A549 treated with Hydrocortisone at 1 μM for 4 hours (cell line): ENCODE measurements around the gene ALAS2. TPM values are rescaled to one million over a fixed set of nuclear protein-coding genes. Genes with fewer than 3 reads are reported as not detected.

Source experiments
- total RNA-seq: library from RNA; stranded (reverse); fragments of 200-300 nt; extraction: Qiagen RNA extraction; gene quantifications from 5 replicates; pipeline ENCODE4 v1.2.3, GENCODE V29; 2022

The ALAS2 gene, protein sequence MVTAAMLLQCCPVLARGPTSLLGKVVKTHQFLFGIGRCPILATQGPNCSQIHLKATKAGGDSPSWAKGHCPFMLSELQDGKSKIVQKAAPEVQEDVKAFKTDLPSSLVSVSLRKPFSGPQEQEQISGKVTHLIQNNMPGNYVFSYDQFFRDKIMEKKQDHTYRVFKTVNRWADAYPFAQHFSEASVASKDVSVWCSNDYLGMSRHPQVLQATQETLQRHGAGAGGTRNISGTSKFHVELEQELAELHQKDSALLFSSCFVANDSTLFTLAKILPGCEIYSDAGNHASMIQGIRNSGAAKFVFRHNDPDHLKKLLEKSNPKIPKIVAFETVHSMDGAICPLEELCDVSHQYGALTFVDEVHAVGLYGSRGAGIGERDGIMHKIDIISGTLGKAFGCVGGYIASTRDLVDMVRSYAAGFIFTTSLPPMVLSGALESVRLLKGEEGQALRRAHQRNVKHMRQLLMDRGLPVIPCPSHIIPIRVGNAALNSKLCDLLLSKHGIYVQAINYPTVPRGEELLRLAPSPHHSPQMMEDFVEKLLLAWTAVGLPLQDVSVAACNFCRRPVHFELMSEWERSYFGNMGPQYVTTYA
- total RNA-seq, result not detected in 5 replicates

DNA sequence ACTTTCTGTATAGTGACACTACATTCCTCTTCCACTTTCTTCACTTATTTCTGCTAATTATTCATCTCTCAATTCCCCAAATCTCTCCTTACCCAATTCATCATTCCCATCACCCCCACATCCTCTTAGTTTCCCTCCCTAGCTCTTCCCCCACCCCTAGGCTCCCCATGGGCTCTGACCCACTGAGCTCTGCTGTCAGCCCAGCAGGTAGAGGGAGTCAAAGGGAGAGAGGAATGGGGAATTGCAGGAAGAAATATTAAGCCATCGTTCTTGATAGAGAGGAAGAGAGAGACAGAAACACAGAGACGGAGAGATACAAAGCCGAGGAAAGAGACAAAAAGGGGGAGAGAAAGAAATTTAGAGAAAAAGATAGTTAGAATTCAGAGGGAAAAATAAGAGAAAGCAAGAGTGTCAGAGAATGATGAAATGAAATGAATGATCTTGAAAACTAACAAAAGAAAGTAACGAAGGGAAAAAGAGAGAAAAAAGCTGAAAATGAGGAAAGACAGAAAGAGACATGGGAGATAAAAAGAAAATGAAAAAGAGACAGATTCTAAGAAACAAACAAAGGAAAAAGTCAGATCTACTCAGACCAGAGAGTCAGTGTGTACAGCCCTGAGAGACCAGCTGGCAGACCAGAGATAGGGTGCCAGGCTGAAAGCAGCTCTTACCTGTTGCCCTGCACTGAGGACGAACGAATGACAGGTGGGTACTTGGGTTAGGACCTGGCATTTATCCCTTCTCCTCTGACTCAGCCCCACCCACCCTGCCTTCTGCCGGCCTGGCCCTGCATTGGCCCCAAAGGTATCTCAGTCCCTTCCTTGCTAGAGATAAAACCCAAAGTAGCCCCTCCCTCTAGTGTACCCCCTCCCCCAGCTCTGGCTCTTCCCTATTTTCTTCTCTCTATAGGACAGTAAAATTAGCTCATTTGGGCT, at the start of gene ALAS2:
TSS of gene ALAS2 (minus strand) at position 707 of the 935 bp plus-strand sequence. CDS start 4,977 bp downstream, outside the sequence.

DNA sequence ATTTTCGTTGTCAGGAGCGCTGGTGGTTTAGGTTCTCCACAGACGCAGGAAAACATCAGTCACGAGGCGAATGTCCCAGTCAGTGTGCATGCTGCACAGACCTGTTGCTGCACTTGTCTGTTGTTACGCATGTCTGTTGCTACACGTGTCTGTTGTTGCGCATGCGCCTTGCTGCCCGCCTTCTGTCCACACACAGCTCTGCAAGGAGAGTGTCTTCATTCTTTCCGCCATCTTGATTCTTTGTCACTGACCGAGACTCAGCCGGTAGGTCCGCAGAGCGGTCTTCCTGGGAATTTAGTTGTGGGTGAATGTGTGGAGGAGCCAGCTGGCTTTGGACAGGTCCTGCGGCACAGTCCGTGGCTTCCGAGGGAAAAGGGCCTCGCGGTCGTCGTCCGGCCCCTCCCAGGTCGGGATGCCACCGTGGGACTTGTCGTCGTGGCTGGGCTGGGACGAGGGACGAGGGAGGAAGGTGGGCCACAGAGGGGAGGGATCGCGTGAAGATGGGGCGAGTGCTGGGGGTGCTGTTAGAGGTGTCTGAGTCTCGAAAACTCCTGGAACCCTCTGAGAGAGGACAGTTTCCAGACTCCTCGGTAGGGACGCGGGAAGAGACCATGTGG, 44.2 kb upstream of the ALAS2 start, which contains the start of gene PAGE2B:
TSS of gene PAGE2B (plus strand) at position 180 of the 617 bp plus-strand sequence. CDS start 1,012 bp downstream, outside the sequence.

DNA sequence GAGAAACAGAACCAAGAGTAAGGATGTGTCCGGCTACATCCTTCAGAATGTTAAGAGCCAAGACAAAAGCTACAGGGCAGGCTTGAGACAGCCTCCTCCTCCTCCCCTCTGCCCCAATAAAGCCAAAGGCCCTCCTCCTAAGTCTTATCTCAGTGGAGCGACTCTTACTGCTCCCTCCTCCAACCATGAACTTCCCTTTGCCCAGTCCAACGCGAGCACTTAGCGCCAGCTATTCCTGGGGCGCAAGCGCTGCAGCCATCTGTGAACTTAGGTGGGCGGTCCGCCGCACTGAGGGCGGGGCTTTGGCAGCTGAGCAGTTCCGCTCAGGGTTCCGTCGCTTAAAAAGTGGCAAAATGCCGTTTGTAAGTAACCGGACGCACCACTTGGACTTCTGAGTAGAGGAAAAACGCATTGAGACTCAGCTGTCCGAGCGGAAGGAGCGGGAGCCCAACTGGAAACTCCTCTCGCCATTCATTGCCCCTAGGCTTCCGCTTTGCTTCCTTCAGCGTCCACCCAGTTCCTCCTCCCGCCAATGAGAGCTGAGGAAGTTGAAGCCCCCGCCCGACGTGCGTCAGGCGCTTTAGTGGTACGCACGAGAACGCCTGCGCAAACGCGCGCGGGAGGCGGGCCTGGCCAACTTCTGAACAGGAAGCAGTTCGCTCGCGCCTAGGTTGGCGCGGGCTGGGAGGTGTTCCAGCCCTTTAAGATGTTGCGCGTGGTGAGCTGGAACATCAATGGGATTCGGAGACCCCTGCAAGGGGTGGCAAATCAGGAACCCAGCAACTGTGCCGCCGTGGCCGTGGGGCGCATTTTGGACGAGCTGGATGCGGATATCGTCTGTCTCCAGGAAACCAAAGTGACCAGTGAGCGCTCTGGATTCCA, 30.8 kb downstream of the ALAS2 start, which contains the start of gene APEX2:
TSS of gene APEX2 (plus strand) at position 647 of the 882 bp plus-strand sequence. CDS start at position 707, 60 bp downstream.

DNA sequence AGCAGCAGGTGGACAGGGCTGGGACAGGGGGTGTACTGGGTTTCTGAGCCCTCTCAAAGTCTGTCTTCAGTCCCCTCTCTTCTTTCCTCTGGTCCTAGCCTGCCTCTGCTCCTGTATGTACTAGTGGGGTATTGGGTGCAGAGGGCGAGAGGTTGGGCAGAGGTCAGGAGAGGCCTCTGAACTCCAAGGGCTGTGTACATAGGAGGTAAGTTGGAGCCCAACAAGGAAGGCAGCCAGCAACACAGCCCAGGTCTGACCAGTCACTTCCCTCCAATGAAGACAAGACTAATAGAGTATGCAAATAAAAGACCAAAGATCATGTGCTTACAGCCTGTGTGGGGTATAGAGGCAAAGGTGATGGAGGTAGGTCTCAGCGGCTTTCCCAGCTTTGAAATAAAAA, 36.7 kb downstream of the ALAS2 start, which contains the start of gene PFKFB1:
TSS of gene PFKFB1 (minus strand) at position 90 of the 400 bp plus-strand sequence. CDS start 181 bp downstream, outside the sequence.

Other genes starting within 250 kb of the ALAS2 start
- gene ITIH6, start 232.7 kb downstream of the ALAS2 start, total RNA-seq, result not detected in 5 replicates
- gene MAGED2, start 223.2 kb downstream of the ALAS2 start, total RNA-seq, result 73.0 to 94.8 TPM (median 85.6 TPM) in 5 replicates
- gene TRO, start 110.2 kb downstream of the ALAS2 start, total RNA-seq, result 0.48 to 0.74 TPM (median 0.63 TPM) in 5 replicates
- 0.06 to 0.14 TPM (median 0.09 TPM) in 4 of 5 replicates, not detected in the other for gene PFKFB1, start 36.8 kb downstream of the ALAS2 start, total RNA-seq
- 28.5 to 32.3 TPM (median 30.0 TPM) in 5 replicates for gene APEX2, start 30.6 kb downstream of the ALAS2 start, total RNA-seq
- not detected in 5 replicates for gene PAGE2B, start 44.1 kb upstream of the ALAS2 start, total RNA-seq
- gene PAGE2, start 58.0 kb upstream of the ALAS2 start, total RNA-seq, result not detected in 5 replicates
- not detected in 5 replicates for gene PAGE5, start 189.4 kb upstream of the ALAS2 start, total RNA-seq
- gene PAGE3, start 233.9 kb upstream of the ALAS2 start, total RNA-seq, result not detected in 5 replicates